Measurements from ENCODE around the gene DYSF. TPM values are rescaled to one million over a fixed set of nuclear protein-coding genes. Genes with fewer than 3 reads are reported as not detected.

The DYSF gene
- total RNA-seq, 1 experiment from 2014 or later: 0.31 TPM

- POLR2A ChIA-PET: no interaction called here
- no peaks in the 10 kb centered on the region; the same call in 1 of the 2 replicates for H3K27me3 ChIP-seq (ENCODE audit: control insufficient read depth, insufficient read depth, low read length)
- H3K36me3 ChIP-seq (ENCODE audit: control insufficient read depth, insufficient read depth, low read length): no peaks in the 10 kb centered on the region
- H3K4me1 ChIP-seq (ENCODE audit: control insufficient read depth, insufficient read depth, low read length): no peaks in the 10 kb centered on the region
- no peak overlapping the region for H3K4me3 ChIP-seq (ENCODE audit: low read depth in 2 of 2, low read length in 2 of 2)
- BruUV-seq (replicated peaks): no TSS peak
- TF ChIP-seq, protein P1, sequence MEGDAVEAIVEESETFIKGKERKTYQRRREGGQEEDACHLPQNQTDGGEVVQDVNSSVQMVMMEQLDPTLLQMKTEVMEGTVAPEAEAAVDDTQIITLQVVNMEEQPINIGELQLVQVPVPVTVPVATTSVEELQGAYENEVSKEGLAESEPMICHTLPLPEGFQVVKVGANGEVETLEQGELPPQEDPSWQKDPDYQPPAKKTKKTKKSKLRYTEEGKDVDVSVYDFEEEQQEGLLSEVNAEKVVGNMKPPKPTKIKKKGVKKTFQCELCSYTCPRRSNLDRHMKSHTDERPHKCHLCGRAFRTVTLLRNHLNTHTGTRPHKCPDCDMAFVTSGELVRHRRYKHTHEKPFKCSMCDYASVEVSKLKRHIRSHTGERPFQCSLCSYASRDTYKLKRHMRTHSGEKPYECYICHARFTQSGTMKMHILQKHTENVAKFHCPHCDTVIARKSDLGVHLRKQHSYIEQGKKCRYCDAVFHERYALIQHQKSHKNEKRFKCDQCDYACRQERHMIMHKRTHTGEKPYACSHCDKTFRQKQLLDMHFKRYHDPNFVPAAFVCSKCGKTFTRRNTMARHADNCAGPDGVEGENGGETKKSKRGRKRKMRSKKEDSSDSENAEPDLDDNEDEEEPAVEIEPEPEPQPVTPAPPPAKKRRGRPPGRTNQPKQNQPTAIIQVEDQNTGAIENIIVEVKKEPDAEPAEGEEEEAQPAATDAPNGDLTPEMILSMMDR (IDR thresholded peaks at IDR 0.05): no peak
- TF ChIP-seq, protein P2, sequence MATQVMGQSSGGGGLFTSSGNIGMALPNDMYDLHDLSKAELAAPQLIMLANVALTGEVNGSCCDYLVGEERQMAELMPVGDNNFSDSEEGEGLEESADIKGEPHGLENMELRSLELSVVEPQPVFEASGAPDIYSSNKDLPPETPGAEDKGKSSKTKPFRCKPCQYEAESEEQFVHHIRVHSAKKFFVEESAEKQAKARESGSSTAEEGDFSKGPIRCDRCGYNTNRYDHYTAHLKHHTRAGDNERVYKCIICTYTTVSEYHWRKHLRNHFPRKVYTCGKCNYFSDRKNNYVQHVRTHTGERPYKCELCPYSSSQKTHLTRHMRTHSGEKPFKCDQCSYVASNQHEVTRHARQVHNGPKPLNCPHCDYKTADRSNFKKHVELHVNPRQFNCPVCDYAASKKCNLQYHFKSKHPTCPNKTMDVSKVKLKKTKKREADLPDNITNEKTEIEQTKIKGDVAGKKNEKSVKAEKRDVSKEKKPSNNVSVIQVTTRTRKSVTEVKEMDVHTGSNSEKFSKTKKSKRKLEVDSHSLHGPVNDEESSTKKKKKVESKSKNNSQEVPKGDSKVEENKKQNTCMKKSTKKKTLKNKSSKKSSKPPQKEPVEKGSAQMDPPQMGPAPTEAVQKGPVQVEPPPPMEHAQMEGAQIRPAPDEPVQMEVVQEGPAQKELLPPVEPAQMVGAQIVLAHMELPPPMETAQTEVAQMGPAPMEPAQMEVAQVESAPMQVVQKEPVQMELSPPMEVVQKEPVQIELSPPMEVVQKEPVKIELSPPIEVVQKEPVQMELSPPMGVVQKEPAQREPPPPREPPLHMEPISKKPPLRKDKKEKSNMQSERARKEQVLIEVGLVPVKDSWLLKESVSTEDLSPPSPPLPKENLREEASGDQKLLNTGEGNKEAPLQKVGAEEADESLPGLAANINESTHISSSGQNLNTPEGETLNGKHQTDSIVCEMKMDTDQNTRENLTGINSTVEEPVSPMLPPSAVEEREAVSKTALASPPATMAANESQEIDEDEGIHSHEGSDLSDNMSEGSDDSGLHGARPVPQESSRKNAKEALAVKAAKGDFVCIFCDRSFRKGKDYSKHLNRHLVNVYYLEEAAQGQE (IDR thresholded peaks at IDR 0.05; ENCODE audit: insufficient read depth in 1 of 2, low read depth in 2 of 2, low read length in 1 of 2): no peak
- H3K27ac ChIP-seq (ENCODE audit: low read length): no peak overlapping the region
- H3K9me3 ChIP-seq (ENCODE audit: control insufficient read depth, insufficient read depth, low read depth, low read length): no peaks in the 10 kb centered on the region
- DNase-seq (ENCODE audit: low read depth, low spot score) (no peak), ATAC-seq (no peak)
- in situ Hi-C loops (cut with HindIII; ENCODE audit: low pct_unique_long_range_greater_than_20kb, low sequenced_read_pairs): no loop called here
- CTCF ChIA-PET: no interaction called here
- intact Hi-C loops (cut with micrococcal nuclease; ENCODE audit: unreplicated experiment): no loop called here
These were observed 190.5 kb downstream of the DYSF start for GRCh38 chr2:71643674-71644357.

DNA sequence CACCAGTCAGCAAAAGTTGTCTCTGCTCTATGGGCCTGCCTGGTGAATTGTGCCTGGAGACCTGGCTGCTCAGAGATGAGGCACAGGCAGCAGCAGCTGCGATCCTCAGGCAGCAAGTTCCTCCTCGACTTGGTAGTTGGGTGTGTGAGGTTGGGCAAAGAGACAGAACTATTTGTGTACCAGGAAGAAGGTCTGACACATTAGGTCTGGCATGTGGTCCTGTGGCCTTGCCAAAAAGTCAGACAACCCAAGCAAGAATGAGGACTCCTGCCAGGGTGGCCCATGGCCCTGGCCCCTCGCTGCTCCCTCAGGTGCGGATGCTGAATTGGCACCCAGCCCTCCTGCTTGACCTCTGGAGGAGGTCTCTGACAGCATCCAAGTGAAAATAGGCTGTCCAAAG is 192.7 kb downstream of the DYSF start:
- no peak overlapping the region for H3K4me3 ChIP-seq (ENCODE audit: low read depth in 2 of 2, low read length in 2 of 2)
- DNase-seq (ENCODE audit: low read depth, low spot score) (no peak), ATAC-seq (no peak)
- H3K27me3 ChIP-seq (ENCODE audit: control insufficient read depth, insufficient read depth, low read length): no peaks in the 10 kb centered on the region; the same call in 1 of the 2 replicates
- no peaks in the 10 kb centered on the region for H3K9me3 ChIP-seq (ENCODE audit: control insufficient read depth, insufficient read depth, low read depth, low read length)
- in situ Hi-C loops (cut with HindIII; ENCODE audit: low pct_unique_long_range_greater_than_20kb, low sequenced_read_pairs) (no loop called here), intact Hi-C loops (cut with micrococcal nuclease; ENCODE audit: unreplicated experiment) (no loop called here)
- BruUV-seq (replicated peaks): no TSS peak
- H3K27ac ChIP-seq (ENCODE audit: low read length): no peak overlapping the region
- ChIA-PET CTCF (no interaction called here), POLR2A (no interaction called here)
- no peaks in the 10 kb centered on the region for H3K36me3 ChIP-seq (ENCODE audit: control insufficient read depth, insufficient read depth, low read length)
- TF ChIP-seq SIN3A (IDR thresholded peaks at IDR 0.05; ENCODE audit: borderline replicate concordance, insufficient read depth, low read depth, low read length) (no peak), POLR2AphosphoS5 (IDR thresholded peaks at IDR 0.05; ENCODE audit: low read depth, low read length) (no peak), TCF7L2 (IDR thresholded peaks at IDR 0.05; ENCODE audit: low read depth, low read length) (no peak)
- TF ChIP-seq, protein P1 (IDR thresholded peaks at IDR 0.05): no peak
- TF ChIP-seq, protein P2 (IDR thresholded peaks at IDR 0.05; ENCODE audit: insufficient read depth in 1 of 2, low read depth in 2 of 2, low read length in 1 of 2): no peak
- no peaks in the 10 kb centered on the region for H3K4me1 ChIP-seq (ENCODE audit: control insufficient read depth, insufficient read depth, low read length)
